Activated CD8-positive, alpha-beta T cell treated with anti-CD3 and anti-CD28 coated beads for 36 hours (primary cell): ENCODE results near the gene UBASH3A. TPM values are rescaled to one million over a fixed set of nuclear protein-coding genes. Genes with fewer than 3 reads are reported as not detected.
A peak's percentile ranks its signal among the peaks of the same experiment; 100 is the strongest.

ENCODE experiments used
- ATAC-seq: fragments of 200-7000 bp; cut with Tn5 transposase; one replicate; pipeline ENCODE4 v1.10.0; 2021; ENCODE audit warnings: mild to moderate bottlenecking, moderate library complexity
- CTCF ChIA-PET: fragments of 350-600 bp; sonication (Branson Sonifier 250); formaldehyde crosslinking; loops from one replicate; lab custom pipeline; 2021; ENCODE audit warnings: antibody characterized with exemption; lab: Charles Lee
- POLR2A ChIA-PET: fragments of 350-600 bp; sonication (Branson Sonifier 250); formaldehyde crosslinking; loops from one replicate; lab custom pipeline; 2021; ENCODE audit warnings: antibody characterized with exemption; lab: Charles Lee
- DNase-seq: peaks from one replicate; pipeline ENCODE4 v3.0.0-alpha.2; 2020
- H3K27ac Mint-ChIP-seq: one replicate; pipeline ENCODE4 v1.8.0; 2021; ENCODE audit warnings: mild to moderate bottlenecking, mixed read lengths
- H3K27me3 Mint-ChIP-seq: one replicate; pipeline ENCODE4 v1.8.0; 2021; ENCODE audit warnings: mixed read lengths
- H3K36me3 Mint-ChIP-seq: one replicate; pipeline ENCODE4 v1.8.0; 2021; ENCODE audit warnings: low read depth, mixed read lengths
- H3K4me1 Mint-ChIP-seq: one replicate; pipeline ENCODE4 v1.8.0; 2021; ENCODE audit warnings: low read depth, mixed read lengths
- H3K4me3 Mint-ChIP-seq: one replicate; pipeline ENCODE4 v1.8.0; 2021; ENCODE audit warnings: mild to moderate bottlenecking, moderate library complexity, mixed read lengths
- H3K9me3 Mint-ChIP-seq: one replicate; pipeline ENCODE4 v1.8.0; 2021; ENCODE audit warnings: mixed read lengths
- intact Hi-C: fragments of 100-400 bp; cut with micrococcal nuclease; formaldehyde crosslinking; loops from one replicate; pipeline ENCODE4 v1.10.0; 2022
- total RNA-seq, 2 experiments: library from RNA; stranded (reverse); gene quantifications; one replicate each; pipeline ENCODE4 v1.2.3, GENCODE V29; 2021
- TF ChIP-seq, protein P1 (sequence below): fragments of 200-600 bp; IDR thresholded peaks from one replicate; pipeline ENCODE4 v1.8.0; 2022; ENCODE audit warnings: antibody characterized with exemption, mild to moderate bottlenecking

UBASH3A gene
- total RNA-seq, 2 experiments from 2014 or later: 48.7 to 52.9 TPM

DNA sequence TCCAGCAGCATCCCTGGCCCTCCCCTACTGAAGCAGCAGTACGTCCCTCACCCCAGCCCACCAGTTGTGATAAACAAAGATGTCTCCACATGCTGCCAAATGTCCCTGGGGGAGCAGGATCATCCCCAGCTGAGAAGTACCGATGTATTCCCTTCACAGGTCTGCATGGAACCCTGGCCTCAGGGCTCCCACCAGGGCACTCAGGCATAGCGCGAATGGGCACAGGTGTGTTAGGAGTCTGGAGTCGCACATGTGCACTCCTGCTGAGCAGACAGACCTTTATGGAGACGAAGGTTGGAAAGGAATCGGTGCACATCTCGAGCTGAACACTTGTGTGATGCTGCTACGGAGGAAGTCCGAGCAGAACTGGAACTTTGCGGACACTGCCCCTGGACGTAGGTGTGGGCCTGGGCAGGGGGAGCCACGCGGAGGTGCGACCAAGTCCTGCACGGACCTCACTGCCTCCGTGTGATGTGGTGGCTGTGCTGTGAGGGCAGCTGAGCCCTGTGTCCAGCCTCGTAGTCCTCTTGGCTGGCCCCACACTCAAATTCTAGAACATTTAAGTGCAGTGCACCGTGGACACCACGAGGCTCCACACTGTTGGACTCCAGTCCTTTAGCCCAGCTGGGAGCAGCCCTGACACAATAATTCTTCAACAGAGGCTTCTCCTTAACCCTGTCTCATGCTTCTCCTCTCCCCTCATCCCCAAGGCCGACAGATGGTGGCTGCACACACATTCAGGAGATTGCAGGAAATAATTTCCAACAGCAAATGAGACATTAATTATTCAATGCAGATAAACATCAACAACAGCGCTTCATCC, 48.9 kb downstream of the UBASH3A start:
- H3K4me1 Mint-ChIP-seq: peaks cover 54% of the 10 kb centered on the region
- H3K27me3 Mint-ChIP-seq: no peaks in the 10 kb centered on the region
- TF ChIP-seq, protein P1, sequence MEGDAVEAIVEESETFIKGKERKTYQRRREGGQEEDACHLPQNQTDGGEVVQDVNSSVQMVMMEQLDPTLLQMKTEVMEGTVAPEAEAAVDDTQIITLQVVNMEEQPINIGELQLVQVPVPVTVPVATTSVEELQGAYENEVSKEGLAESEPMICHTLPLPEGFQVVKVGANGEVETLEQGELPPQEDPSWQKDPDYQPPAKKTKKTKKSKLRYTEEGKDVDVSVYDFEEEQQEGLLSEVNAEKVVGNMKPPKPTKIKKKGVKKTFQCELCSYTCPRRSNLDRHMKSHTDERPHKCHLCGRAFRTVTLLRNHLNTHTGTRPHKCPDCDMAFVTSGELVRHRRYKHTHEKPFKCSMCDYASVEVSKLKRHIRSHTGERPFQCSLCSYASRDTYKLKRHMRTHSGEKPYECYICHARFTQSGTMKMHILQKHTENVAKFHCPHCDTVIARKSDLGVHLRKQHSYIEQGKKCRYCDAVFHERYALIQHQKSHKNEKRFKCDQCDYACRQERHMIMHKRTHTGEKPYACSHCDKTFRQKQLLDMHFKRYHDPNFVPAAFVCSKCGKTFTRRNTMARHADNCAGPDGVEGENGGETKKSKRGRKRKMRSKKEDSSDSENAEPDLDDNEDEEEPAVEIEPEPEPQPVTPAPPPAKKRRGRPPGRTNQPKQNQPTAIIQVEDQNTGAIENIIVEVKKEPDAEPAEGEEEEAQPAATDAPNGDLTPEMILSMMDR: no peak
- CTCF ChIA-PET: interaction anchor here (1.1 to 4.6 kb wide), 3 partner anchors 70 to 143 kb away, joined by 3 to 39 read pairs (median 25); no protein-coding TSS in a partner anchor
- intact Hi-C loops: no loop called here
- H3K36me3 Mint-ChIP-seq: peaks cover 7% of the 10 kb centered on the region
- POLR2A ChIA-PET: interaction anchor here (0.8 kb wide), 1 partner anchor 60 kb away, joined by 4 read pairs; no protein-coding TSS in a partner anchor
- no peak for DNase-seq
- no peak overlapping the region for H3K4me3 Mint-ChIP-seq
- ATAC-seq: no peak
- H3K27ac Mint-ChIP-seq: no peak overlapping the region
- no peaks in the 10 kb centered on the region for H3K9me3 Mint-ChIP-seq

- no peaks in the 10 kb centered on the region for H3K9me3 Mint-ChIP-seq
- CTCF ChIA-PET: interaction anchor here (1.2 kb wide), 1 partner anchor 116 kb away, joined by 3 read pairs; no protein-coding TSS in a partner anchor
- DNase-seq: peak; percentile 19
- intact Hi-C loops: no loop called here
- POLR2A ChIA-PET: no interaction called here
- no peak overlapping the region for H3K4me3 Mint-ChIP-seq
- TF ChIP-seq, protein P1: no peak
- H3K4me1 Mint-ChIP-seq: peaks cover 46% of the 10 kb centered on the region
- ATAC-seq: no peak
- H3K36me3 Mint-ChIP-seq: no peaks in the 10 kb centered on the region
- no peak overlapping the region for H3K27ac Mint-ChIP-seq
- H3K27me3 Mint-ChIP-seq: no peaks in the 10 kb centered on the region
Observed at GRCh38 chr21:42453224-42453985, 49.7 kb downstream of the UBASH3A start.

DNA sequence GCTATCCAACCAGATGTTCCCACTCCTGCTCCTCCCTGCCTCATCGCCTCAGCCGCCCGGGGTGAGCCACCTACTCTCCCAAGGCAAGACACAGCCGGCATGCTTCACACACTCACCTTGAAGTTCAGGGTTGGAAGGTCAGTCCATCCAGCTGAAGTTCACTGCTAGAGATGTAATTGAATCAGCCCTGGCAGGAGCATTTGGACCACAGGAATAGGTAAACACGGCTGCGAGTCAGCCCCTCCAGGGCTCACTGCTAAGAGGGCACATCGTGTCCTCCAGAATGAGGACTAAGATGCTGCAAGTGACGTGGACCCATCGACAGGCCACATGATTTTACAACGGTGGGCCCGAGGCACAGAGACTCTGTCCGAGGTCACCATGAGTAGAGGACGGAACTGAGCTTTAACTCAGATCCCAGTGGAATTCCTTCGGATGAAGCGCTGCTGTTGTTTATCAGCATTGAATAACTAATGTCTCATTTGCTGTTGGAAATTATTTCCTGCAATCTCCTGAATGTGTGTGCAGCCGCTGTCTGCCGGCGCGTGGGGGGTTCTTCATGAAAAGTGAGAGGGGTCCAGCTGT, 50.4 kb downstream of the UBASH3A start:
- ATAC-seq (no peak), DNase-seq (no peak)
- peaks cover 41% of the 10 kb centered on the region for H3K4me1 Mint-ChIP-seq
- H3K36me3 Mint-ChIP-seq: no peaks in the 10 kb centered on the region
- no peak overlapping the region for H3K4me3 Mint-ChIP-seq
- no peaks in the 10 kb centered on the region for H3K9me3 Mint-ChIP-seq
- H3K27ac Mint-ChIP-seq: no peak overlapping the region
- POLR2A ChIA-PET: interaction anchor here (0.9 to 1.1 kb wide), 2 partner anchors 60 to 62 kb away, joined by 3 to 4 read pairs; no protein-coding TSS in a partner anchor
- CTCF ChIA-PET: interaction anchor here (1.2 kb wide), 1 partner anchor 117 kb away, joined by 3 read pairs; no protein-coding TSS in a partner anchor
- TF ChIP-seq, protein P1: no peak
- intact Hi-C loops: no loop called here
- H3K27me3 Mint-ChIP-seq: no peaks in the 10 kb centered on the region

GRCh38 chr21:42454786-42455185, 51.1 kb downstream of the UBASH3A start:
- intact Hi-C loops: no loop called here
- no peaks in the 10 kb centered on the region for H3K9me3 Mint-ChIP-seq
- no peaks in the 10 kb centered on the region for H3K27me3 Mint-ChIP-seq
- DNase-seq: no peak
- no peak for ATAC-seq
- ChIA-PET POLR2A (interaction anchor here (0.9 to 2.0 kb wide), 3 partner anchors 61 to 145 kb away, joined by 3 to 6 read pairs (median 4); no protein-coding TSS in a partner anchor), CTCF (interaction anchor here (0.8 kb wide), 1 partner anchor 290 kb away, joined by 3 read pairs; no protein-coding TSS in a partner anchor)
- no peak overlapping the region for H3K4me3 Mint-ChIP-seq
- TF ChIP-seq, protein P1: no peak
- H3K27ac Mint-ChIP-seq: no peak overlapping the region
- peaks cover 35% of the 10 kb centered on the region for H3K4me1 Mint-ChIP-seq
- H3K36me3 Mint-ChIP-seq: no peaks in the 10 kb centered on the region
